HepG2 (cell line): Measurements from ENCODE around the gene FBXO10. TPM values are rescaled to one million over a fixed set of nuclear protein-coding genes. Genes with fewer than 3 reads are reported as not detected.

ENCODE experiments used
- ATAC-seq: fragments of 200-7000 bp; cut with Tn5 transposase; 3 replicates; pipeline ENCODE4 v1.9.1; 2020; ENCODE audit warnings: mild to moderate bottlenecking, moderate library complexity
- BruUV-seq: library from RNA; stranded (reverse); fragments of 400-500 nt; replicated peaks from 2 replicates; lab custom pipeline; 2021; lab: Mats Ljungman, UMichigan
- CTCF ChIA-PET: fragments of 300-600 bp; formaldehyde crosslinking; extraction: SDS; loops from one replicate; lab custom pipeline; 2021; ENCODE audit warnings: low total read pairs, inconsistent platforms, low intra/inter-chr PET ratio; lab: Yijun Ruan, JAX
- POLR2A ChIA-PET: fragments of 350-600 bp; sonication (Branson Sonifier 250); formaldehyde crosslinking; loops from one replicate; lab custom pipeline; 2020; ENCODE audit warnings: antibody characterized with exemption, inconsistent platforms; lab: Yijun Ruan, JAX
- DNase-seq: peaks from one replicate; pipeline ENCODE4 v3.0.0-alpha.2; 2015; ENCODE audit warnings: low spot score
- FAIRE-seq: peaks from 3 replicates; lab custom pipeline; 2011; peaks lifted over from hg19 to GRCh38; lab: Jason Lieb, UNC
- H2AFZ ChIP-seq: one replicate; pipeline ENCODE4 v1.6.1; 2011; ENCODE audit warnings: low read length, inconsistent platforms
- H3K27ac ChIP-seq: fragments of 300-600 bp; 3 replicates; pipeline ENCODE4 v1.8.0; 2011; ENCODE audit warnings: mixed run types, mild to moderate bottlenecking, mixed read lengths, low read length, inconsistent platforms; ENCODE audit not compliant: insufficient read depth; ENCODE audit errors: extremely low read length
- H3K27me3 ChIP-seq, 2 experiments: fragments of 200-600 bp in 1 of 2; 2 replicates in 1 of 2; 3 replicates in 1 of 2; pipeline versions ENCODE4 v1.6.0 to v1.8.0; 2011; ENCODE audit warnings: low read length in 2 of 2, mild to moderate bottlenecking in 2 of 2, moderate library complexity in 2 of 2, inconsistent platforms in 1 of 2; ENCODE audit not compliant: insufficient read depth in 2 of 2, control insufficient read depth in 1 of 2
- H3K36me3 ChIP-seq, 2 experiments: fragments of 200-600 bp in 1 of 2; replicated peaks in 1 of 2; 2 replicates in 1 of 2; 3 replicates in 1 of 2; pipeline versions ENCODE4 v1.5.1 to v1.8.0; 2011; ENCODE audit warnings: low read length in 2 of 2, inconsistent platforms in 1 of 2; ENCODE audit not compliant: insufficient read depth in 2 of 2, control insufficient read depth in 1 of 2
- H3K4me1 ChIP-seq: 2 replicates; pipeline ENCODE4 v1.5.1; 2012; ENCODE audit warnings: low read length, inconsistent platforms; ENCODE audit not compliant: insufficient read depth
- H3K4me2 ChIP-seq: 2 replicates; pipeline ENCODE4 v1.6.0; 2011; ENCODE audit warnings: low read depth, low read length, inconsistent platforms
- H3K4me3 ChIP-seq, 3 experiments: fragments of 200-600 bp in 1 of 3; sonication (generic), shearing (Covaris generic) in 1 of 3; replicated peaks in 1 of 3; 2 replicates each; pipeline ENCODE4 v1.5.1; 2011 to 2016; ENCODE audit warnings: low read length in 3 of 3, inconsistent platforms in 2 of 3, low read depth in 2 of 3, mild to moderate bottlenecking in 2 of 3, control low read depth in 1 of 3, mixed read lengths in 1 of 3; ENCODE audit not compliant: insufficient read depth in 1 of 3
- H3K79me2 ChIP-seq: one replicate; pipeline ENCODE4 v1.6.1; 2011; ENCODE audit warnings: low read length, inconsistent platforms; ENCODE audit not compliant: insufficient read depth
- H3K9ac ChIP-seq: 2 replicates; pipeline ENCODE4 v1.6.0; 2011; ENCODE audit warnings: mild to moderate bottlenecking, low read depth, low read length, inconsistent platforms; ENCODE audit not compliant: insufficient read depth
- H3K9me3 ChIP-seq: 2 replicates; pipeline ENCODE4 v1.5.1; 2012; ENCODE audit warnings: mild to moderate bottlenecking, low read length
- H4K20me1 ChIP-seq: 2 replicates; pipeline ENCODE4 v1.6.0; 2011; ENCODE audit warnings: inconsistent platforms, mild to moderate bottlenecking, low read length, moderate library complexity; ENCODE audit not compliant: insufficient read depth
- CBX5 ChIP-seq: sonication (generic); formaldehyde crosslinking; IDR thresholded peaks from 2 replicates; pipeline ENCODE4 v1.4.0; 2020; ENCODE audit warnings: missing genetic modification reagents, borderline replicate concordance
- E2F5 ChIP-seq: sonication (generic); formaldehyde crosslinking; conservative IDR thresholded peaks from 2 replicates; pipeline ENCODE4 v1.4.0; 2020; ENCODE audit warnings: missing genetic modification reagents
- FOXA3 ChIP-seq: IDR thresholded peaks from 2 replicates; pipeline ENCODE4 v1.6.1; 2016; ENCODE audit warnings: missing genetic modification reagents, missing compliant biosample characterization
- HNF4A ChIP-seq: sonication (generic); formaldehyde crosslinking; IDR thresholded peaks from 2 replicates; pipeline ENCODE4 v1.4.0; 2020; ENCODE audit warnings: missing genetic modification reagents
- MAFK ChIP-seq, 2 experiments: IDR thresholded peaks in 1 of 2; conservative IDR thresholded peaks in 1 of 2; 2 replicates each; pipeline ENCODE4 v1.6.1; 2011; ENCODE audit warnings: improper control_type of control experiment in 2 of 2, low read length in 2 of 2
- NFYB ChIP-seq: sonication (generic); formaldehyde crosslinking; IDR thresholded peaks from 2 replicates; pipeline ENCODE4 v1.4.0; 2020; ENCODE audit warnings: missing genetic modification reagents
- SP4 ChIP-seq: sonication (generic); formaldehyde crosslinking; IDR thresholded peaks from 2 replicates; pipeline ENCODE4 v1.8.1; 2023; ENCODE audit warnings: mild to moderate bottlenecking, missing genetic modification reagents
- SRF ChIP-seq: IDR thresholded peaks from 2 replicates; pipeline ENCODE4 v1.6.1; 2011; ENCODE audit warnings: mild to moderate bottlenecking, low read depth, low read length, moderate library complexity
- TBP ChIP-seq: sonication (generic); formaldehyde crosslinking; IDR thresholded peaks from 2 replicates; pipeline ENCODE4 v1.5.0; 2020; ENCODE audit warnings: missing genetic modification reagents
- ZNF570 ChIP-seq: sonication (generic); formaldehyde crosslinking; IDR thresholded peaks from 2 replicates; pipeline ENCODE4 v1.4.0; 2020; ENCODE audit warnings: mild to moderate bottlenecking, missing genetic modification reagents, borderline replicate concordance
- ZNF646 ChIP-seq: sonication (generic); formaldehyde crosslinking; IDR thresholded peaks from 2 replicates; pipeline ENCODE4 v1.9.0; 2021; ENCODE audit warnings: mild to moderate bottlenecking, missing genetic modification reagents
- ZSCAN25 ChIP-seq: sonication (generic); formaldehyde crosslinking; IDR thresholded peaks from 2 replicates; pipeline ENCODE4 v1.8.0; 2022; ENCODE audit warnings: mild to moderate bottlenecking, missing genetic modification reagents
- WGBS: methylation state at CpG from one replicate; pipeline ENCODE4 v1.1.6; 2017; ENCODE audit warnings: low lambda C conversion rate; 5-methylcytosine and 5-hydroxymethylcytosine counted together
- in situ Hi-C: cut with HindIII; loops from 2 replicates; pipeline ENCODE4 v1.10.0; 2017; ENCODE audit warnings: low pct_unique_long_range_greater_than_20kb; ENCODE audit not compliant: extremely low pct_ligation_motif_present
- intact Hi-C: fragments of 100-400 bp; cut with micrococcal nuclease; formaldehyde crosslinking; loops from one replicate; pipeline ENCODE4 v1.10.0; 2022; ENCODE audit not compliant: unreplicated experiment
- polyA plus RNA-seq, 8 experiments: library from polyadenylated mRNA; depleted of rRNA in 3 of 8; stranded (reverse) in 7 of 8; unstranded in 1 of 8; fragments of >200 nt; fragmentation: Illumina TruSeq in 4 of 8; extraction: Trizol in 4 of 8; gene quantifications; 2 replicates each; pipeline versions ENCODE4 v1.2.1 to v1.2.3, GENCODE V29; 2011 to 2016; ENCODE audit warnings: low read depth in 4 of 8, missing spikeins in 1 of 8, mixed read lengths in 1 of 8; ENCODE audit not compliant: insufficient read depth in 1 of 8
- total RNA-seq, 5 experiments: library from RNA; depleted of rRNA; stranded (reverse); fragments of >200 nt; fragmentation: Illumina TruSeq; extraction: Trizol; gene quantifications; 2 replicates each; pipeline ENCODE4 v1.2.3, GENCODE V29; 2016; ENCODE audit warnings: low read depth in 1 of 5
- TF ChIP-seq, protein P1 (sequence below): sonication (generic); formaldehyde crosslinking; IDR thresholded peaks from 2 replicates; pipeline ENCODE4 v1.4.0; 2020; ENCODE audit warnings: low read depth, mild to moderate bottlenecking, missing genetic modification reagents

Gene FBXO10
- total and polyA plus RNA-seq, 2 of the 13 experiments (the other 11 are each of a cell fraction or from before 2014, with no cell fraction given), result 3.1 to 5.1 TPM

DNA sequence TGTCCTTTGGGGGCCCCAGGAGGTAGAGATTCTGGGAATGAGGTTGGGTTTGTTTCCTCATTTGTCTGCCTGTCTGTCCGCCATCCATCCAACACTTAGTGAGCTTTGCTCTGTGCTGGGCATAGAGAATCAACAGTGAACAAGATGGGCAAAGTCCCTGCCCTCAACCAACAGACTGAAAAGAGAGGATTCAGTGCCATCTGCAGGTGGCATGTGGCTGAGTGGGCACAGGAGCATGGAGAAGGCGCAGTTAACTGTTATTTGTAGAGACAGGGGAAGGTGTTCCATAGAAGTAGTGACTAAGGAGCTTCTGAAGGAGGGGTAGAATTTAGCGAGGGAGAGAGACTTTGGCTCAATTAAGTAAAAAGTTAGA lies 67.4 kb downstream of the FBXO10 start (continued):
- no peak for TF ChIP-seq ZNF646 (CRISPR knock-in tag)
- no peak for TF ChIP-seq CBX5 (CRISPR knock-in tag)
- TF ChIP-seq ZSCAN25 (CRISPR knock-in tag), result 0 out of 2 replicates have a peak, but pooled peaks have one; percentile 18
- peak; percentile 60; the same call in 1 of the 2 replicates for TF ChIP-seq HNF4A (CRISPR knock-in tag)

DNA sequence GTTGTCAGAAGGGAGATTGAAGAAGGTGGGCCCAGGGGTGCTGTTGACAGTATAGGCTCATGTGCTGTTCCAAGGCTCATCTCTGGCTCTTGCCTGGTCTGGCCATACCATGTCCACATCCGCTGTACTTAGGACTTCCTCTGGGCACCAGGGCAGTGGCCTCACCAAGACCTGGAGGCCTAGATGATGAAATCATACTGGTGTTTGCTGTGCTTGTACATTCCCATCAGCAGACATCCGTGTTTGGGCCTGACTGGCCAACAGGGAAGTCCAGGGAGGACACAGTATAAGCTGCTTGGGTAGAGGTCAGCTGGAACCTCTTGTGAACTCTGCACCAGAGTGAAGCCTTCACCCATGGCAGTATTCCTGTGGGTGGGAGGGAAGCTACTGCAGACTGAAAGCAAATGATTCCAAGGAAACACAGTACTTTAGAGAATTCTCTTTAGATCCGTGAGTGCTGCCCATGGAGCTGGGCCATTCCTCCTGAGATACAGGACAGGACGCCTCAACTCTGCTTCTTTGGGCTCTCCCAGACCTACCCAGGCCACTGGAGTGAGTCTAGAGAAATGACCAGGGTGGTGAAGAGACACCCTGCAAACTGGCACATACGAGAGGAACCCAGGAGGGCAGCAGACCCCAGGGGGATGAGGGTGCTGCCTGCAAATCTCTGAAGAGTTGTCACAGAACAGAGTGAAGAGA lies 67.9 kb downstream of the FBXO10 start:
- H3K36me3 ChIP-seq, result peaks cover 6 to 7% of the 10 kb centered on the region in 2 experiments; a peak in 4 of 5 replicates
- intact Hi-C loops (no loop called here), in situ Hi-C loops (no loop called here)
- H3K4me2 ChIP-seq, result peak overlapping the region; percentile 49
- 5% methylated on average over 3 of the region's 5 CpGs for WGBS
- H2AFZ ChIP-seq, result no peak overlapping the region
- DNase-seq (peak; percentile 96), FAIRE-seq (peak; percentile 95), ATAC-seq (peak; percentile 95)
- peak overlapping the region in 1 of 3 experiments; percentile 45; a peak in 2 of 6 replicates for H3K4me3 ChIP-seq
- H3K9ac ChIP-seq, result peak overlapping the region; percentile 48
- H3K4me1 ChIP-seq, result peaks cover 44% of the 10 kb centered on the region
- no peaks in the 10 kb centered on the region for H3K9me3 ChIP-seq
- peak overlapping the region; percentile 87 for H3K27ac ChIP-seq
- no peaks in the 10 kb centered on the region for H4K20me1 ChIP-seq
- H3K79me2 ChIP-seq, result no peaks in the 10 kb centered on the region
- POLR2A ChIA-PET, result interaction anchor here (1.1 to 2.1 kb wide), 4 partner anchors 9 to 84 kb away, joined by 3 to 16 read pairs (median 4); partner anchors contain the start of genes POLR1E and TOMM5
- BruUV-seq, result no TSS peak
- H3K27me3 ChIP-seq, result no peaks in the 10 kb centered on the region
- CTCF ChIA-PET, result no interaction called here
- TF ChIP-seq SRF, result peak; percentile 66; the same call in 1 of the 2 replicates
- TF ChIP-seq SP4 (CRISPR knock-in tag), result peak; percentile 67
- no peak for TF ChIP-seq ZNF570 (CRISPR knock-in tag)
- TF ChIP-seq TBP (CRISPR knock-in tag), result no peak
- TF ChIP-seq FOXA3 (CRISPR knock-in tag), result peak; percentile 92
- no peak for TF ChIP-seq E2F5 (CRISPR knock-in tag)
- TF ChIP-seq NFYB (CRISPR knock-in tag), result no peak
- TF ChIP-seq, protein P1, sequence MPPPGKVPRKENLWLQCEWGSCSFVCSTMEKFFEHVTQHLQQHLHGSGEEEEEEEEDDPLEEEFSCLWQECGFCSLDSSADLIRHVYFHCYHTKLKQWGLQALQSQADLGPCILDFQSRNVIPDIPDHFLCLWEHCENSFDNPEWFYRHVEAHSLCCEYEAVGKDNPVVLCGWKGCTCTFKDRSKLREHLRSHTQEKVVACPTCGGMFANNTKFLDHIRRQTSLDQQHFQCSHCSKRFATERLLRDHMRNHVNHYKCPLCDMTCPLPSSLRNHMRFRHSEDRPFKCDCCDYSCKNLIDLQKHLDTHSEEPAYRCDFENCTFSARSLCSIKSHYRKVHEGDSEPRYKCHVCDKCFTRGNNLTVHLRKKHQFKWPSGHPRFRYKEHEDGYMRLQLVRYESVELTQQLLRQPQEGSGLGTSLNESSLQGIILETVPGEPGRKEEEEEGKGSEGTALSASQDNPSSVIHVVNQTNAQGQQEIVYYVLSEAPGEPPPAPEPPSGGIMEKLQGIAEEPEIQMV (CRISPR knock-in tag), result peak; percentile 87; the same call in 1 of the 2 replicates
- peak; percentile 39 to 46; a peak in 2 of 4 replicates for TF ChIP-seq MAFK (conservative IDR thresholded peaks at IDR 0.05 in 1 of 2, IDR thresholded peaks at IDR 0.05 in 1 of 2; ENCODE audit: low read length in 2 of 2)
